ENCODE data around the gene AP1M2.
A peak's percentile ranks its signal among the peaks of the same experiment; 100 is the strongest.
"Not testable (repeated sequence)": the region's sequence is repeated elsewhere in the genome, so short reads cannot be mapped to it uniquely, and the experiment has no call there.

AP1M2 gene

GRCh38 chr19:10546817-10547216 lies 40.3 kb downstream of the AP1M2 start:
- no peak for TF ChIP-seq ZNF274 (IDR thresholded peaks at IDR 0.05; ENCODE audit: low read depth, low read length)
- H3K4me3 ChIP-seq (ENCODE audit: low read length) = no peak overlapping the region

- H3K4me3 ChIP-seq (ENCODE audit: low read length) = peak overlapping the region; percentile 85; the same call in 1 of the 2 replicates
- no peak for TF ChIP-seq ZNF274 (IDR thresholded peaks at IDR 0.05; ENCODE audit: low read depth, low read length)
Measured at GRCh38 chr19:10544753-10545251, 42.3 kb downstream of the AP1M2 start.

- TF ChIP-seq ZNF274 (IDR thresholded peaks at IDR 0.05; ENCODE audit: low read depth, low read length) = no peak
- H3K4me3 ChIP-seq (ENCODE audit: low read length) = peak overlapping the region; percentile 85
Measured at GRCh38 chr19:10544242-10544752, 42.8 kb downstream of the AP1M2 start.

GRCh38 chr19:10543420-10544241 lies 43.5 kb downstream of the AP1M2 start, which contains the start of gene ATG4D:
Gene ATG4D, plus strand, starts transcription at chr19:10543904. Its CDS starts 187 bp downstream, at chr19:10544091.
- peak within 1 kb of the TSS; percentile 85 for H3K4me3 ChIP-seq (ENCODE audit: low read length)
- no peak for TF ChIP-seq ZNF274 (IDR thresholded peaks at IDR 0.05; ENCODE audit: low read depth, low read length)

- TF ChIP-seq ZNF274 (IDR thresholded peaks at IDR 0.05; ENCODE audit: low read depth, low read length) = no peak
- H3K4me3 ChIP-seq (ENCODE audit: low read length) = no peak overlapping the region; the same call in 1 of the 2 replicates
Measured at GRCh38 chr19:10543059-10543419, 44.1 kb downstream of the AP1M2 start.

GRCh38 chr19:10539016-10539415 lies 48.1 kb downstream of the AP1M2 start:
- not testable (repeated sequence) for H3K4me3 ChIP-seq (ENCODE audit: low read length)

- TF ChIP-seq ZNF274 (IDR thresholded peaks at IDR 0.05; ENCODE audit: low read depth, low read length) = no peak
- H3K4me3 ChIP-seq (ENCODE audit: low read length) = no peak overlapping the region
Measured at GRCh38 chr19:10538204-10538983, 48.7 kb downstream of the AP1M2 start.

- TF ChIP-seq ZNF274 (IDR thresholded peaks at IDR 0.05; ENCODE audit: low read depth, low read length) = no peak
- no peak overlapping the region for H3K4me3 ChIP-seq (ENCODE audit: low read length)
Measured at GRCh38 chr19:10537668-10538067, 49.4 kb downstream of the AP1M2 start.

GRCh38 chr19:10535613-10536012 lies 51.5 kb downstream of the AP1M2 start:
- H3K4me3 ChIP-seq (ENCODE audit: low read length) = no peak overlapping the region
- no peak for TF ChIP-seq ZNF274 (IDR thresholded peaks at IDR 0.05; ENCODE audit: low read depth, low read length)

- no peak overlapping the region for H3K4me3 ChIP-seq (ENCODE audit: low read length)
- no peak for TF ChIP-seq ZNF274 (IDR thresholded peaks at IDR 0.05; ENCODE audit: low read depth, low read length)
Measured at GRCh38 chr19:10533646-10534386, 53.3 kb downstream of the AP1M2 start.

GRCh38 chr19:10532457-10532856 lies 54.7 kb downstream of the AP1M2 start:
- H3K4me3 ChIP-seq (ENCODE audit: low read length) = no peak overlapping the region
- TF ChIP-seq ZNF274 (IDR thresholded peaks at IDR 0.05; ENCODE audit: low read depth, low read length) = no peak

- H3K4me3 ChIP-seq (ENCODE audit: low read length) = not testable (repeated sequence)
Measured at GRCh38 chr19:10526887-10527286, 60.2 kb downstream of the AP1M2 start.

GRCh38 chr19:10525636-10526035 lies 61.5 kb downstream of the AP1M2 start:
- H3K4me3 ChIP-seq (ENCODE audit: low read length) = no peak overlapping the region
- no peak for TF ChIP-seq ZNF274 (IDR thresholded peaks at IDR 0.05; ENCODE audit: low read depth, low read length)

GRCh38 chr19:10523135-10523636 lies 63.9 kb downstream of the AP1M2 start:
- H3K4me3 ChIP-seq (ENCODE audit: low read length) = no peak overlapping the region
- no peak for TF ChIP-seq ZNF274 (IDR thresholded peaks at IDR 0.05; ENCODE audit: low read depth, low read length)

Data from GM08714 (cell line).